ENCODE measurements around the gene MRTO4. TPM values are rescaled to one million over a fixed set of nuclear protein-coding genes. Genes with fewer than 3 reads are reported as not detected.
"Not testable (repeated sequence)": the region's sequence is repeated elsewhere in the genome, so short reads cannot be mapped to it uniquely, and the experiment has no call there.

The MRTO4 gene
- total and polyA plus RNA-seq, 8 donors, result 17.6 to 34.6 (median 30.9) TPM

- DNase-seq (no peak), ATAC-seq (no peak)
- Histone ChIP-seq H3K36me3 (no peaks in the 10 kb centered on the region), H3K27ac (no peak overlapping the region), H3K27me3 (no peaks in the 10 kb centered on the region), H3K4me3 (no peak overlapping the region), H3K9me3 (peaks cover 0 to 30% of the 10 kb centered on the region in 2 donors), H3K4me1 (no peaks in the 10 kb centered on the region)
- intact Hi-C loops (cut with DNase I), result no loop called here
- no peak for TF ChIP-seq CTCF (IDR thresholded peaks at IDR 0.05)
Measured at GRCh38 chr1:19294638-19295037, 43.0 kb downstream of the MRTO4 start.

- H3K9me3 ChIP-seq, result peaks cover 0 to 8% of the 10 kb centered on the region in 2 donors
- DNase-seq (no peak), ATAC-seq (no peak)
- intact Hi-C loops (cut with DNase I), result no loop called here
- no peak for TF ChIP-seq CTCF (IDR thresholded peaks at IDR 0.05)
- no peak overlapping the region for H3K4me3 ChIP-seq
- H3K27me3 ChIP-seq, result no peaks in the 10 kb centered on the region
- peaks cover 0 to 28% of the 10 kb centered on the region in 2 donors for H3K36me3 ChIP-seq
- H3K4me1 ChIP-seq, result no peaks in the 10 kb centered on the region
- no peak overlapping the region for H3K27ac ChIP-seq
Measured at GRCh38 chr1:19300211-19300610, 48.6 kb downstream of the MRTO4 start.

- H3K4me3 ChIP-seq; H3K27ac ChIP-seq; ATAC-seq; intact Hi-C loops (cut with DNase I); H3K4me1 ChIP-seq; DNase-seq; H3K9me3 ChIP-seq; H3K27me3 ChIP-seq: not testable (repeated sequence)
- H3K36me3 ChIP-seq, result peaks cover 0 to 61% of the 10 kb centered on the region in 2 donors
Measured at GRCh38 chr1:19304081-19304480, 52.5 kb downstream of the MRTO4 start.

GRCh38 chr1:19305880-19306279, 54.3 kb downstream of the MRTO4 start:
- Histone ChIP-seq H3K4me1 (peaks cover 3 to 4% of the 10 kb centered on the region in 2 donors), H3K4me3 (no peak overlapping the region), H3K9me3 (no peaks in the 10 kb centered on the region), H3K36me3 (peaks cover 0 to 61% of the 10 kb centered on the region in 2 donors), H3K27me3 (no peaks in the 10 kb centered on the region), H3K27ac (no peak overlapping the region)
- intact Hi-C loops (cut with DNase I), result no loop called here
- TF ChIP-seq CTCF (IDR thresholded peaks at IDR 0.05), result no peak
- no peak for DNase-seq
- no peak for ATAC-seq

- intact Hi-C loops (cut with DNase I), result no loop called here
- Histone ChIP-seq H3K27ac (no peak overlapping the region), H3K36me3 (peaks cover 0 to 61% of the 10 kb centered on the region in 2 donors), H3K9me3 (no peaks in the 10 kb centered on the region), H3K4me1 (peaks cover 7 to 11% of the 10 kb centered on the region in 2 donors), H3K4me3 (no peak overlapping the region), H3K27me3 (no peaks in the 10 kb centered on the region)
- TF ChIP-seq CTCF (IDR thresholded peaks at IDR 0.05), result no peak
- ATAC-seq (no peak), DNase-seq (no peak)
Measured at GRCh38 chr1:19306941-19307340, 55.3 kb downstream of the MRTO4 start.

- no peak overlapping the region for H3K4me3 ChIP-seq
- no peak for DNase-seq
- peaks cover 0 to 56% of the 10 kb centered on the region in 2 donors for H3K36me3 ChIP-seq
Measured at GRCh38 chr1:19307794-19308508, 56.3 kb downstream of the MRTO4 start.

More at GRCh38 chr1:19307794-19308508, 56.3 kb downstream of the MRTO4 start:
- peaks cover 10 to 15% of the 10 kb centered on the region in 2 donors for H3K4me1 ChIP-seq
- H3K9me3 ChIP-seq, result no peaks in the 10 kb centered on the region
- TF ChIP-seq CTCF (IDR thresholded peaks at IDR 0.05), result no peak
- intact Hi-C loops (cut with DNase I), result no loop called here
- no peak for ATAC-seq
- H3K27me3 ChIP-seq, result no peaks in the 10 kb centered on the region
- H3K27ac ChIP-seq, result no peak overlapping the region

Measured in left lung (tissue), 10 donors.